Measurements from ENCODE around the gene CEPT1.
A peak's percentile ranks its signal among the peaks of the same experiment; 100 is the strongest.

DNA sequence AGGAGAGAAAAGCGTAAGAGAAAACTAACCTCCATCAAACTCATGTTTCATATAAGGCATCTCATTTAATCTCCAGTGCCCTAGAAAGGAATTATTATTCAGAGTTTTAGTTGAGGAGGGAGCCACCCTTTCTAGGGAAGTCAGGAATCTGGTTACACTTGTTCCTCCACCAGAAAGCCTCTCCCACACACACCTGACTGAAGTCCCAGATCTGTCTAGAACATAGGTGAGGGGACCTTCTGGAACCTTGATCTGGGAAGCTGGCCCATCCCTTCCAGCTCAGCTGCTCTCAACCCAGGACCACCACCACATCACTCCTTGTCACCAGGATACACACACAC, 62.3 kb downstream of the CEPT1 start:
- TF ChIP-seq POLR2A (IDR thresholded peaks at IDR 0.05) (no peak), POLR2AphosphoS5 (IDR thresholded peaks at IDR 0.05; ENCODE audit: insufficient read depth in 1 of 2, low read depth in 1 of 2) (peak in 1 of 2 donors; percentile 60)
- TF ChIP-seq, protein P1, sequence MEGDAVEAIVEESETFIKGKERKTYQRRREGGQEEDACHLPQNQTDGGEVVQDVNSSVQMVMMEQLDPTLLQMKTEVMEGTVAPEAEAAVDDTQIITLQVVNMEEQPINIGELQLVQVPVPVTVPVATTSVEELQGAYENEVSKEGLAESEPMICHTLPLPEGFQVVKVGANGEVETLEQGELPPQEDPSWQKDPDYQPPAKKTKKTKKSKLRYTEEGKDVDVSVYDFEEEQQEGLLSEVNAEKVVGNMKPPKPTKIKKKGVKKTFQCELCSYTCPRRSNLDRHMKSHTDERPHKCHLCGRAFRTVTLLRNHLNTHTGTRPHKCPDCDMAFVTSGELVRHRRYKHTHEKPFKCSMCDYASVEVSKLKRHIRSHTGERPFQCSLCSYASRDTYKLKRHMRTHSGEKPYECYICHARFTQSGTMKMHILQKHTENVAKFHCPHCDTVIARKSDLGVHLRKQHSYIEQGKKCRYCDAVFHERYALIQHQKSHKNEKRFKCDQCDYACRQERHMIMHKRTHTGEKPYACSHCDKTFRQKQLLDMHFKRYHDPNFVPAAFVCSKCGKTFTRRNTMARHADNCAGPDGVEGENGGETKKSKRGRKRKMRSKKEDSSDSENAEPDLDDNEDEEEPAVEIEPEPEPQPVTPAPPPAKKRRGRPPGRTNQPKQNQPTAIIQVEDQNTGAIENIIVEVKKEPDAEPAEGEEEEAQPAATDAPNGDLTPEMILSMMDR (IDR thresholded peaks at IDR 0.05) = no peak
